NCI-H2196 (cell line): ENCODE measurements around the gene ILRUN.
"Not testable (repeated sequence)": the region's sequence is repeated elsewhere in the genome, so short reads cannot be mapped to it uniquely, and the experiment has no call there.

Experiments used
- DNase-seq: peaks from one replicate; lab custom pipeline; 2025; ENCODE audit not compliant: unreplicated experiment; lab: John Stamatoyannopoulos, UW

Gene ILRUN

DNA sequence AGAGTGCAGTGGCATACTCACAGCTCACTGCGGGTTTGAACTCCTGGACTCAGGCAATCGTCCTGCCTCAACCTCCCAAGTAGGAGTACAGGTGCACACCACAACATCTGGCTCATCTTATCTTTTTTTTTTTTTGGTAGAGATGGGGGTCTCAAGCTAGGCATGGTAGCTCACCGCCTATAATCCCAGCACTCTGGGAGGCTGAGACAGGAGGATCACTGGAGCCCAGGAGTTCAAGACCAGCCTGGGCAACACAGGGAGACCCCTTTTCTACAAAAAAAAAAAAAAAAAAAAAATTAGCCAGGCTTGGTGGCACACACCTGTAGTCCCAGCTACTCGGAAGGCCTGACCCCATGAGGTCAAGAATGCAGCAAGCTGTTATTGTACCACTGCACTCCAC is 31.5 kb downstream of the ILRUN start:
- DNase-seq: no peak

DNA sequence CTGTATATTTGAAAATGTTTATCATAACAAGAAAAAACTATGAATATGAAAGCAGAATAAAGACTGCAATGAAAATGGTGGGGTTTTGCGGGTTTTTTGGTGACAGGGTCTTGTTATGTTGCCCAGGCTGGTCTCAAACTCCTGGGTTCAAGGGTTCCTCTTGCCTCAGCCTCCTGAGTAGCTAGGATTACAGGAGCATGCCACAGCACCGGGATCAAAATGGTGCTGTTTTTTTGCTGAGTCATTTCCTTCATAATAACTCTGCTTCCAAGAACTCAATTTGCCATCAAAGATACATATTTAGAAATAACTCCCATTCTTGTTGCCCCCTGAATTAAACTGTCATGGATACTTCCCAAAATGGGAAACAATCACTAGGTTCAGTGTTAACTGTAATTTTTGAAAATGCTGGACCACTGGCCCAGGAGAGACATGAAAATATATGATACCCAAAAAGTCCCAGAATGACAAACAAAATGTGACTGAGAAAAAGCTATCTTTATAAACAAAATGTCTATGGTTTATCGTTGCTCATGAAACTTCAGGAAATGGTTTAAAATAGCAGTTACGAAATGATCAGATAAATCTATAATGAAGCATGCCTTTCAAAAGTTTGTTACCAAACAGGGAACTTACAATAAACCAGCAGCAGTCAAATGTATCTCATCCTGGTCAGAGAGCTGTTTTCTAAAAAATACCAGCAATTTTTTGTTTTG is 32.2 kb downstream of the ILRUN start:
- no peak for DNase-seq

GRCh38 chr6:34663831-34664255 is 32.7 kb downstream of the ILRUN start:
- DNase-seq: no peak

- DNase-seq: no peak
Observed at GRCh38 chr6:34663371-34663770, 33.2 kb downstream of the ILRUN start.

GRCh38 chr6:34661357-34661756 is 35.2 kb downstream of the ILRUN start:
- DNase-seq: no peak

DNA sequence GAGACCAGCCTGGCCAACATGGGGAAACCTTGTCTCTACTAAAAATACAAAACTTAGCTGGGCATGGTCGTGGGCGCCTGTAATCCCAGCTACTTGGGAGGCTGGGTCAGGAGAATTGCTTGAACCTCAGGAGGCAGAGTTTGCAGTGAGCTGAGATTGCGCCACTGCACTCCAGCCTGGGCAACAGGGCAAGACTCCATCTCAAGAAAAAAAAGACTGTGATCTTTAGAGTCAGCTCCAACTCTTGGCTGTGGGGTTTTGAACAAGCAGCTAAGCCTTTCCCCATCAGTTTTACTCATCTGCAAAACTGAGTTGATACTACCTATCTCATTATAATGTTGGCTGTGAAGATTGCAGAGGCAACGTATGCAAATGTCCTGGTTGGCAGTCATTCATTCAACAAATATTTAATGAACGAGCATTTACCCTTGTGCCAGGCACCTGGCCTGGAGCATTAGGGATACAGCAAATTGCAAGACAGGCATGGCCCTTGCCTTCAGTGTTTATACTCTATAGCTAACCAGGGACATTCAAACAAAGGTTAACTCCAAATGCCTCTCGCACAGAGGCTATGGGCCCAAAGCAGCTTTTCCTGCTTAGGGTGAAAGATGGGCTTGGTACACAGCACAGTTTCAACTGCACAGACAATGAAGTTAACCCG is 37.8 kb downstream of the ILRUN start:
- DNase-seq: no peak

DNA sequence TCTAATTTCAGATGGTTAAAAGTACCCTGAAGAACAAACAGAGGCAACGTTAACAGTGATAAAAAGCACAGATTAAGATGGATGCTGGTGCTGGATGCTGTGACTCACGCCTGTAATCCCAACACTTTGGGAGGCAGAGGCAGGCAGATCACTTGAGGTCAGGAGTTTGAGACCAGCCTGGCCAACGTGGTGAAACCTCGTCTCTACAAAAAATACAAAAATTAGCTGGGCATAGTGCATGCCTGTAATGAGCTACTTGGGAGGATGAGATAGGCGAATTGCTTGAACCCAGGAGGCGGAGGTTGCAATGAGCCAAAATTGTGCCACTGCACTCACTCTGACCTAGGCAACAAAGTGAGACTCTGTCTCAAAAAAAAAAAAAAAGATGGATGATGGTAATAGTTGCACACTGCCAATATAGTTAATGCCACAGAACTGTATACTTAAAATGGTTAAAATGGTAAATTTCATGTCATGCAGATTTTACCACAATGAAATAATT is 38.5 kb downstream of the ILRUN start:
- DNase-seq: not testable (repeated sequence)

DNA sequence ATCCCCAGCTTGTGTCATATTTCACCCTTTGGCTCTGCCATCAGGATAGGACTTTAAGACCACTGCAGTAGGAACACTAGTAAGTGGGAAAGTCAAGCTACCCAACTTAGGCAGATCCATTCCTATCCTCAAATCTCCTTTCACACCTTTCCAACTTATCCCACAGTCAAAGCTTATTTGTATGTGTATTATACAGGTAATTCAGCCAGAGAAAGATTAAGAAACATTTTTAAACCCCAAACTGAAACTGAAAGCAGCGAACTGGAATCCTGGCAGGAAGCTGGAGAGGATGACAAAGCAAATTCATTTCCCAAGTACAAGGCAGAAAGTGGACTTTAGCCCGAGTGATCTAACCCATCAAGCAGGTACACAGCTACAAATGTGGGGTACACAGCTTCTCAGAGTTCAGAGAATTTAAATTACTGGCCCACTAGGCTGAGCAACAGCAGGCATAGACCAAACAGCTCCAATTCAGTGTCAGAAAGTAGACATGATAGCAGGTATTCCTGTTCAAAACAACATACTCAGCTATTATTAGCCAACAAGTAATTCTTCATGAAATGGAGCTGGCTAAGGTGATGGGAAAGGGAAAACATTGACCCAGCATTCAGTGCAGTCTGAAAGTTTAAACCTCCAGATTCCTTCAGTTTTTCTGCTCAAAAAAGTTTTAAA is 39.1 kb downstream of the ILRUN start:
- peak; percentile 71 for DNase-seq

DNA sequence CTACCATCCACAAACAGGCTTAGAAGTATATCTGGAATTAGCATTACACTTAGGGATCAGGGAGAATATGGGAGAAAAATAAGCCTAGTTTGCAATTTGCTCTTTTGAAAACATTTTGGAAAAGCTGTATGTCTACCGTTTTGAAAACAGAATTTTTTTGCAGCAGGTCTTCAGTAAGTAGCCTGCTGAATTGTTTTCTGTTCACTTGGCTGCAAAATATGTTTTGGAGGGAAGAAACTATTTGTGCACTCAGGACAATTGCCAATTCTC is 39.6 kb downstream of the ILRUN start:
- DNase-seq: no peak

- peak; percentile 68 for DNase-seq
Observed at GRCh38 chr6:34656378-34657036, 40.1 kb downstream of the ILRUN start.

- DNase-seq: not testable (repeated sequence)
Observed at GRCh38 chr6:34655876-34656377, 40.6 kb downstream of the ILRUN start.

DNA sequence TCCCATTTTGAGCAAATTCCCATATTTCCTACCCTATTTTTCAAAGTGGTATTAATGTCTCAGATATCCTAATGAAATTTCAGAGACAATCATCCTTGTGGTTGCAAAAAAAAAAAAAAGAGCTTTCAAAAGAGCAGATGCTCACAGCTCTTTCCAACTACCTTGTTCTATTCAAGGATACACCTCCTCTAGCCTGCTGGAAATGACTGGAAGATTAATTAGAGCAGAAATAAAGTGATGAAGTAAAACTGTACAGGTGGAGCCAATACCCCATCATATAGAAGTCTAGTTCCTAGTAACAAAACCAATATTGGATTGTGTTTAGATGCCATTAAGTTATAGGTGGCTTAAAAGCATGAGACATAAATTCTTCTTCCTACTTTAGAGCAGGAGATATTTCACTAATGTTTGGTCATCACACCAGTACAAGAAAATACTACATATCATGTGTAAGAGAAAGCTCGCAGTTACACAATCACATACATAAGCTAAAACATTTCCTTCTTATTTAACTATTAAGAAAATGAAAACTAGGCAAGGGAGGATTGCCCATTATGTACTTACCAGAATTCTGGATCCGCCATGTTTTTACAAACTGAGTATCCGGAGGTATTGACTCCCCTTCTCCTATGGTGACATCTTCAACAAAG is 42.4 kb downstream of the ILRUN start:
- no peak for DNase-seq

- no peak for DNase-seq
Observed at GRCh38 chr6:34652263-34652662, 44.3 kb downstream of the ILRUN start.

- DNase-seq: no peak
Observed at GRCh38 chr6:34650823-34651222, 45.7 kb downstream of the ILRUN start.

DNA sequence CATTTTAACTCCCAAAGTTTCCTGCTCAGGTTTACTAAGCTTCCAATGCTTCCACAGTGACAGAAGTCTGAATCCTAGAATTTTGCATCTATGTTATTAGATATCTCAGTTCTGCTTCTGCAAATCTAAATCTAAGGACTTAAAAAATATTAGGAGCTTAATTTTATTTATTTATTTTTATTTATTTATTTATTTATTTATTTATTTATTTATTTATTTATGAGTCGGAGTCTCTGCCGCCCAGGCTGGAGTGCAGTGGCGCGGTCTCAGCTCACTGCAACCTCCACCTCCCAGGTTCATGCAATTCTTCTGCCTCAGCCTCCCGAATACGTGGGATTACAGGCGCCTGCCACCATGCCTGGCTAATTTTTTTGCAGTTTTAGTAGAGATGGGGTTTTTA is 46.3 kb downstream of the ILRUN start:
- not testable (repeated sequence) for DNase-seq

DNA sequence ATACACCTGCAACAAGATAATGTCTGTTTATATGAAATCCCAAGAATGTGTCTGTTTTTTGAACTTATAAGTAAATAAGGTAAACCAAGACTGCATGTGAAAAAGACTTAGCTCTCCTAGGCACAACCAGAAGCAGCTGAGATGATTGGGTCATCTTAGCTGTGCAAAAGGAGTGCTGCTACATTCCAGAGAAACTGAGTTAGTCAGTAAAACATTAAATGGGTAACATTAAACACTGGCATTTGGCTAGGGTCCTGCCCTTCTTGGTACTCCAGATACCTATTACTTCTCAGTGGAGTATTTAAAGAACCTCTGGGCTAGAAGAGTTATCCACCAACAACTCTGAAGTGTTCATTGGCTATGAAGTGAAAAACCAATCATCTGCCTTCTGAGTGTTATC is 47.8 kb downstream of the ILRUN start:
- no peak for DNase-seq
